ENCODE data around the gene THBS2. TPM values are rescaled to one million over a fixed set of nuclear protein-coding genes. Genes with fewer than 3 reads are reported as not detected.
"Not testable (repeated sequence)": the region's sequence is repeated elsewhere in the genome, so short reads cannot be mapped to it uniquely, and the experiment has no call there.

The THBS2 gene
- total RNA-seq, 1 donor = 519 TPM

DNA sequence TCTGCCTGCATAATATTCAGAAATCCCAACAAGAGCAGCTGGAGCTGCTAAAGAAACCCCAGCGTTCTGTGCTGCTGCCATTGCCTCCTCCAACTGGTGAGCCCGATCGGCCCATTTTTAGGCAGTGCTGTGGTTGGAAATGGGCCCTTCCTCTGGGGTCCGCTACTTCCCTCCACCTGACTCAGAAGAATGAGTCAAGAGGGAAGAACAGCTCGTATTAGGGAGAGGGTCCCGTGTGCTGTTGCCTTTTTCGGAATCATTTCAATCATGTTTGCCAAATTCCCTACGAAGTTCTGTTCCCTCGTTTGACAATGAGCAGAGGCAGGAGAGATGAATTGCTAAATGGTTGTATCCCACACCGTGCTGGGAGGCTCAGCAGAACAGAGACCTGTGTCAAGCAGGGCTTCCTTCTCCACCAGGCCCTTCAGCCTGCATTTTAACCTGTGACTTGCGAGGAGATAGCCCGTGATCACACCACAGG, 38.4 kb downstream of the THBS2 start:
- no peak for DNase-seq (ENCODE audit: low read depth)
- H3K4me3 ChIP-seq (ENCODE audit: low read depth, low read length) = peak overlapping the region; percentile 1
- TF ChIP-seq, protein P1, sequence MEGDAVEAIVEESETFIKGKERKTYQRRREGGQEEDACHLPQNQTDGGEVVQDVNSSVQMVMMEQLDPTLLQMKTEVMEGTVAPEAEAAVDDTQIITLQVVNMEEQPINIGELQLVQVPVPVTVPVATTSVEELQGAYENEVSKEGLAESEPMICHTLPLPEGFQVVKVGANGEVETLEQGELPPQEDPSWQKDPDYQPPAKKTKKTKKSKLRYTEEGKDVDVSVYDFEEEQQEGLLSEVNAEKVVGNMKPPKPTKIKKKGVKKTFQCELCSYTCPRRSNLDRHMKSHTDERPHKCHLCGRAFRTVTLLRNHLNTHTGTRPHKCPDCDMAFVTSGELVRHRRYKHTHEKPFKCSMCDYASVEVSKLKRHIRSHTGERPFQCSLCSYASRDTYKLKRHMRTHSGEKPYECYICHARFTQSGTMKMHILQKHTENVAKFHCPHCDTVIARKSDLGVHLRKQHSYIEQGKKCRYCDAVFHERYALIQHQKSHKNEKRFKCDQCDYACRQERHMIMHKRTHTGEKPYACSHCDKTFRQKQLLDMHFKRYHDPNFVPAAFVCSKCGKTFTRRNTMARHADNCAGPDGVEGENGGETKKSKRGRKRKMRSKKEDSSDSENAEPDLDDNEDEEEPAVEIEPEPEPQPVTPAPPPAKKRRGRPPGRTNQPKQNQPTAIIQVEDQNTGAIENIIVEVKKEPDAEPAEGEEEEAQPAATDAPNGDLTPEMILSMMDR (IDR thresholded peaks at IDR 0.05; ENCODE audit: insufficient read depth, low read length) = no peak

- peak; percentile 98 for DNase-seq (ENCODE audit: low read depth)
- H3K4me3 ChIP-seq (ENCODE audit: low read depth, low read length) = not testable (repeated sequence)
Measured at GRCh38 chr6:169214789-169215188, 38.9 kb downstream of the THBS2 start.

DNA sequence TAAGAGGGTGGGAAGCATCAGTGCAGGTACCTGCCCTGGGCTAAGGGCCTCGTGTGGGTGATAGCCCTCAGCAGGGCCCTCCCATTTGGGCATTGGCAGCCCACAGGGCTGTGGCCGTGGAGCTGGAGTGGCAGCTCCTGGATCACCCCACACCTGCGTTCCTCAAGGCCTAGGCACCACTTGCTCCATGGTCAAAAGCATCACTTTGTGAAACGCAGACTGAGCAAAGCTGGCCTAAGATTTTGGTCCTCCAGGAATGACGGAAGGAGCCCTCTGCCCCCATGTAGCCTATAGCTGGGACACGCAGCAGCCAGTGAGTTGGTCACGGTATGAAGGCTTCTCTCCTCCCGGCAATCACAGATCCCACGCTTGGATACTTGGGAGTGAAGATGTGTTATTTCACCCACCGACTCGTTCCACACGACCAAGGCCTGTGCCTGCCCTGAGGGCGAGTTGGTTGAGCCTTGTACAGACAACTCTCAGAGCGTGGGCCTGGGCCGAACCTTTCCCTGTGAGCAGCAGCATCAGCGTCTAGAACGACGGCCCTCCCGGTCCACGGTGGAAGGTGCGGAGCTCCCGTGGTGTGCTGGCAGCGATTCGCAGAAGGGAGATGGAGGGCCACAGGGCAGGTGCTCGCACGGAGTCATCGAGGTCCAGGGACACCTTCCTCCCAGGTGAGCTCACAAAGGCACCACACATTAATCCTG, 39.7 kb downstream of the THBS2 start:
- no peak overlapping the region for H3K4me3 ChIP-seq (ENCODE audit: low read depth, low read length)
- no peak for DNase-seq (ENCODE audit: low read depth)
- TF ChIP-seq, protein P1 (IDR thresholded peaks at IDR 0.05; ENCODE audit: insufficient read depth, low read length) = no peak

DNA sequence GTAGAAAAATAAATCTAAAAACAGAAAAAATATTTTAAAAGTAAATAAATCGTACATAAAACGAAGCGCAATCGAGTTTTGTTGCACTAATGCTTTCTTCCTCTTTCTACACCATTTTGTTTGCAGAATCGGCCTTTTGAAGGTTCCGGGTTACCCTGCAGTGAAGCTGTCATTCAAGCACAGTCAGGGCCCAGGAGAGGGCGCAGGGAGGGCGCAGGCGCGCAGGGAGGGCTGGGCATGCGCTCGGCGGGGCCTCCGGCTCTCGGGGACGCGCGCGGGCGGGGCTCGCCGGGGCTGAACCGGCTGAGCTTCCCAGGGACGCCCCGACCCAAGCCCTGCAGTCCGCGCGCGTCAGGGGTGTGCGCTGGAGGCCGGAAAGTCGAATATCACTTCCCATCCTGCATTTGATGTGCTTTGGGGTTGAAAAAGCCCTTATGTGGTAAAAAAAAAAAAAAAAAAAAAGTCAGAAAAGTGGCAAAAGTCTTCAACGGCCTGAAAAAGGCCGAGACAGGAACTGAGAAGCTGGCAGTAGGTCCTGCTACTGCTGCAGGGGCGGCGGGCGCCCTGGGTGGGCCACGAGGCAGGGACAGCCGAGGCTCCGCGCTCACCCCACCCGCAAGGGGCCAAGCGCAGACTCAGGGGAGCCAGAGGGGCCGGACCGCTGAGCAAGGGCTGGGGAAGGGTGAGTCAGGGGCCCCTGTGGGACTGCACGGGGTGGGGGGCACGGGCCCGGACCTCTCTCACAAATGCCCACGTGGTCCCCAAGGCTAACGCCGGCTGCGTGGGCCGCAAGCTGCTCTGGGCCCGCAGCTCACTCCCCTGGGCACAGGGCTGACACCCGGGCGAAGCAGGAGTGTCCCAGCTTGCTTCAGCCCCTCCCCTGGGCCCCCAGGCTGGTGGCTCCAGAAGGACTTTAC, 40.5 kb downstream of the THBS2 start:
- H3K4me3 ChIP-seq (ENCODE audit: low read depth, low read length) = no peak overlapping the region
- TF ChIP-seq, protein P1 (IDR thresholded peaks at IDR 0.05; ENCODE audit: insufficient read depth, low read length) = no peak
- DNase-seq (ENCODE audit: low read depth) = peak; percentile 68

GRCh38 chr6:169212436-169212835, 41.2 kb downstream of the THBS2 start:
- TF ChIP-seq, protein P1 (IDR thresholded peaks at IDR 0.05; ENCODE audit: insufficient read depth, low read length) = no peak
- DNase-seq (ENCODE audit: low read depth) = no peak
- H3K4me3 ChIP-seq (ENCODE audit: low read depth, low read length) = no peak overlapping the region

GRCh38 chr6:169211881-169212280, 41.8 kb downstream of the THBS2 start:
- DNase-seq (ENCODE audit: low read depth) = no peak
- TF ChIP-seq, protein P1 (IDR thresholded peaks at IDR 0.05; ENCODE audit: insufficient read depth, low read length) = no peak
- no peak overlapping the region for H3K4me3 ChIP-seq (ENCODE audit: low read depth, low read length)

DNA sequence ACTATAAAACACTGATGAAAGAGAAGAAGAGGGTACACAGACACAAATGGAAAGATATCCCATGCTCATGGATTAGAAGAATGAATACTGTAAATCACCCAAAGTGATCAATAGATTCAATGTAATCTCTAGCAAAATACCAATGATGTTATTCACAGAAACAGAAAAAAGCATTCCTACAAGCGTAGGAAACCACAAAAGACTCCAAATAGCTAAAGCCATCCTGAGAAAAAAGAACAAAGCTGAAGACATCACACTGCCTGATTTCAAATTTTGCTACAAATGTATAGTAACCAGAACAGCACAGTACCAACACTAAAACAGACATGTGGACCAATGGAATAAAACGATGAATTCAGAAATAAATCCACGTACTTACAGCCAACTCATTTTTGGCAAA, 43.0 kb downstream of the THBS2 start:
- TF ChIP-seq, protein P1 (IDR thresholded peaks at IDR 0.05; ENCODE audit: insufficient read depth, low read length) = no peak
- H3K4me3 ChIP-seq (ENCODE audit: low read depth, low read length) = no peak overlapping the region
- DNase-seq (ENCODE audit: low read depth) = no peak
